Left ventricle myocardium inferior (tissue), 1 donor: Measurements from ENCODE around the gene CDC42BPG. TPM values are rescaled to one million over a fixed set of nuclear protein-coding genes. Genes with fewer than 3 reads are reported as not detected.
"Not testable (repeated sequence)": the region's sequence is repeated elsewhere in the genome, so short reads cannot be mapped to it uniquely, and the experiment has no call there.

ENCODE experiments used
- DNase-seq: peaks from one replicate; pipeline ENCODE4 v3.0.0-alpha.2; 2020
- H3K27ac ChIP-seq: fragments of 200-600 bp; replicated peaks from 2 replicates; pipeline ENCODE4 v1.8.0; 2021
- H3K27me3 ChIP-seq: fragments of 200-600 bp; 2 replicates; pipeline ENCODE4 v1.8.0; 2021; ENCODE audit warnings: low read depth
- H3K36me3 ChIP-seq: fragments of 200-600 bp; 2 replicates; pipeline ENCODE4 v1.8.0; 2021
- H3K4me1 ChIP-seq: fragments of 200-600 bp; 2 replicates; pipeline ENCODE4 v1.8.0; 2021
- H3K4me3 ChIP-seq: fragments of 200-600 bp; 2 replicates; pipeline ENCODE4 v1.8.0; 2021; ENCODE audit warnings: mild to moderate bottlenecking, moderate library complexity
- H3K9me3 ChIP-seq: fragments of 200-600 bp; replicated peaks from 2 replicates; pipeline ENCODE4 v1.8.0; 2021
- intact Hi-C: fragments of 100-400 bp; cut with micrococcal nuclease; formaldehyde crosslinking; loops from one replicate; pipeline ENCODE4 v1.11.0; 2022
- total RNA-seq: library from RNA; stranded (reverse); fragmentation: NEBNext Ultra II Directional; extraction: Animal tissue kit (Norgen Biotek cat#: 25700); gene quantifications from one replicate; pipeline ENCODE4 v1.2.1, GENCODE V29; 2021
- TF ChIP-seq, protein P1 (sequence below): fragments of 200-600 bp; IDR thresholded peaks from 2 replicates; pipeline ENCODE4 v1.8.0; 2021; ENCODE audit warnings: antibody characterized with exemption, mild to moderate bottlenecking, borderline replicate concordance
- donor health status: DM: no; HTN: yes; CAD: no; lungs with severe emphysema.

CDC42BPG gene
- total RNA-seq, 1 donor from 2014 or later: 1.1 TPM

DNA sequence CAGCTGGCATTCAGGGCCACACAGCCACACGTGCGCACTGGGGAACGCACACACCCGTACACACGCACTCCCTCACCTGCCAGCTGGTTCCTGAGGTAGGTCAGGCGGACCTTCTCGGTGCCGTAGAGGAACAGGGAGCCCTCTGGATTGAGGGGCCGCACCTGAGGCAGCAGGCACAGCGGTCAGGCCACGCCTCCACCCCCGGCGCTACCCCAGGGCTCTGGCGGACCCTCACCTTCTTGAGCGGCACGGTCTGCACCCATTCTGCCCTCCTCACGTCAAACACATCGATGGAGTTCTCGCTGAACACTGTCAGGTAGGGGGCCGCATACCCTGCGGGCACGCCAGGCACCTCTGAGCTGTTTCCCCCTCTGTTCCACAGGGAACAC lies 17.0 kb downstream of the CDC42BPG start:
- Histone ChIP-seq H3K4me1 (no peaks in the 10 kb centered on the region), H3K36me3 (no peaks in the 10 kb centered on the region), H3K9me3 (no peaks in the 10 kb centered on the region), H3K4me3 (no peak overlapping the region), H3K27ac (no peak overlapping the region), H3K27me3 (no peaks in the 10 kb centered on the region)
- no peak for DNase-seq
- intact Hi-C loops: no loop called here
- TF ChIP-seq, protein P1, sequence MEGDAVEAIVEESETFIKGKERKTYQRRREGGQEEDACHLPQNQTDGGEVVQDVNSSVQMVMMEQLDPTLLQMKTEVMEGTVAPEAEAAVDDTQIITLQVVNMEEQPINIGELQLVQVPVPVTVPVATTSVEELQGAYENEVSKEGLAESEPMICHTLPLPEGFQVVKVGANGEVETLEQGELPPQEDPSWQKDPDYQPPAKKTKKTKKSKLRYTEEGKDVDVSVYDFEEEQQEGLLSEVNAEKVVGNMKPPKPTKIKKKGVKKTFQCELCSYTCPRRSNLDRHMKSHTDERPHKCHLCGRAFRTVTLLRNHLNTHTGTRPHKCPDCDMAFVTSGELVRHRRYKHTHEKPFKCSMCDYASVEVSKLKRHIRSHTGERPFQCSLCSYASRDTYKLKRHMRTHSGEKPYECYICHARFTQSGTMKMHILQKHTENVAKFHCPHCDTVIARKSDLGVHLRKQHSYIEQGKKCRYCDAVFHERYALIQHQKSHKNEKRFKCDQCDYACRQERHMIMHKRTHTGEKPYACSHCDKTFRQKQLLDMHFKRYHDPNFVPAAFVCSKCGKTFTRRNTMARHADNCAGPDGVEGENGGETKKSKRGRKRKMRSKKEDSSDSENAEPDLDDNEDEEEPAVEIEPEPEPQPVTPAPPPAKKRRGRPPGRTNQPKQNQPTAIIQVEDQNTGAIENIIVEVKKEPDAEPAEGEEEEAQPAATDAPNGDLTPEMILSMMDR: no peak

DNA sequence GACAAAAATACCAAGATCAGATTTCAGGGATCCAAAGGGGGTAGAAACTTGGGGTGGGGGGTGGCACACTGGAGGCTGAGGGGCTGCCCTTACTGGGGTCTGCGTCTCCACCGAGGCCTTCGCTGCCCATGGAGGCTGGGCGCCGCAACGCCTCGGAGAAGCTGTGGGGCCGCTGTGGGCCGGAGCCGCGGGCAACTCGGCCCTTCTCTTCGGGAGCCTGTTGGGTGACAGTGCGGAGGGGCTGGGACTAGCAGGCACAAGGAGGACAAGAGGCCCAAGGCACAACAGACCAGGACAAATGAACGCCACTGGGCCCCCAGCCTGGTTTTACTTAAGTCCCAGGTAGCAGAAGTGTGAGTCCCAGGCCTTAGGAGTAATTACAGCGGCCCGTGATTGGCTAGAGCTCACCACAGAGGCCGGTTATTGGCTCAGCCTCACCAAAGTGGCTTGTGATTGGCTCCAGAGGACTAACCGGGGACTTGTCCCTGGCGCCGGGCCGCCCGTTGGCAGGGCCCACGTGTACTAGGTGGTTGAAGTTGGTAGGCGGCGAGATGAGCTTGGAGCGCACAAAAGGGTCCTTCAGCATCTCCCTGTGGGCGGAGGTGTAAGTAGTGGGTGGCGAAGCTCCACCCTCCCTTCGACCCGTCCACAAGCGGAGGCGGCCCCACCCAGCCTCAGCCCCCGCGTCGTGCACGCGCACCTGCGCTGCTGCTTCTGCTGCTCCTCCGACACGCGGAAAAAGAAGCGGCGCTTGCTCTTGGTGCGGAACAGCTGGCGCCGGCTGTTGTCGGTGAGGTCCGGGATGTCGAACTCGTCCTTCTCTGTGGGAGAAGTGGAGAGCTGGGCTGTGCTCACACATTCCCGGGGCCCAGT lies 17.6 kb downstream of the CDC42BPG start:
- TF ChIP-seq, protein P1: no peak
- Histone ChIP-seq H3K27me3 (no peaks in the 10 kb centered on the region), H3K9me3 (no peaks in the 10 kb centered on the region), H3K27ac (no peak overlapping the region), H3K4me3 (no peak overlapping the region), H3K36me3 (no peaks in the 10 kb centered on the region), H3K4me1 (no peaks in the 10 kb centered on the region)
- intact Hi-C loops: no loop called here
- no peak for DNase-seq

DNA sequence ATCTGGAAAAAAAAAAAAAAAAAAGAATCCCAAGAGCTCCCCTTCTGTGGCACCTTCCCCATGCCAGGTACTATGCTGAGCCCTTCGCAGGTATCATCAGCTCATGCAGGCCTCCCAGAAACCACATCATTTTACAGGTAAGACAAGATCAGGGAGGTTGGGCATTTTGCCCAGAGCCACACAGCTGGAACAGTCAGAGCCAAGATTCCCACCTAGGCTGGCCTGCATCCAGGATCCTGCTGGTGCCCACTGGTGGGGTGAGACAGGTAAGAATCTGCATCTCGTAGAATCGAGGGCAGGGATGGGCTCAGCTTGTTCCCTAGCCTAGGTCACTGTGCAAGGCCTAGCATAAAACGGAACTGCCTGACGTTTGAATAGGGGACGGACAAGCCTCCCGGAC lies 18.4 kb downstream of the CDC42BPG start:
- H3K27ac ChIP-seq: no peak overlapping the region
- no peaks in the 10 kb centered on the region for H3K36me3 ChIP-seq
- intact Hi-C loops: no loop called here
- no peak overlapping the region for H3K4me3 ChIP-seq
- TF ChIP-seq, protein P1: no peak
- DNase-seq: no peak
- no peaks in the 10 kb centered on the region for H3K4me1 ChIP-seq
- no peaks in the 10 kb centered on the region for H3K9me3 ChIP-seq
- H3K27me3 ChIP-seq: no peaks in the 10 kb centered on the region

DNA sequence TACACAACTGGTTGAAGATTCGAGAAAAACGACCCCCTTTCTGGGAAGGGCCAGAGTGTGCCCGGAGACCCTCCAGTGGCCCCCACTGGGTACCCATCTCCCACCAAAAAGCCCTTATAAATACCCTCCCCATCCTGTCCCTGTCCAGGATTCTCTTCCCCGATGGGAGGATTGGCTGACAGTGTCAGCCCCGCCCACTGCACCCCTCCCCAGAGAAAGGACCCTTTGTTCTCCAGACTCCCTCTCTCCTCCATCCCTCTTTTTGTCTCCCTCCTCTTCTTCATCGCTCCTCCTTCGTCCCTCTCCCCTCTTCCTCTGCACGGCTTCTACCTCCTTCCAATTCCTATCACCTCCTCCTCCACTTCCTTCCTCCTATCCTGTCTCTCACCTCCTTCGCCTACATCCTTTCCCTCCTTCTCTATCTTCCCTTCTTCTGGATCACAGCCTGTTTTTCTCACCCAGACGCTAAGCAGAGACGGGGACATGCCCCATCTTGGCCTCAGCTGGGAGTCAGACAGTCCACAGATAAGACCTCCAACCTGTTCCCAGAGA lies 20.8 kb downstream of the CDC42BPG start:
- H3K27me3 ChIP-seq: no peaks in the 10 kb centered on the region
- TF ChIP-seq, protein P1: no peak
- H3K36me3 ChIP-seq: no peaks in the 10 kb centered on the region
- no peak overlapping the region for H3K4me3 ChIP-seq
- intact Hi-C loops: no loop called here
- H3K9me3 ChIP-seq: no peaks in the 10 kb centered on the region
- H3K4me1 ChIP-seq: no peaks in the 10 kb centered on the region
- no peak overlapping the region for H3K27ac ChIP-seq
- no peak for DNase-seq

DNA sequence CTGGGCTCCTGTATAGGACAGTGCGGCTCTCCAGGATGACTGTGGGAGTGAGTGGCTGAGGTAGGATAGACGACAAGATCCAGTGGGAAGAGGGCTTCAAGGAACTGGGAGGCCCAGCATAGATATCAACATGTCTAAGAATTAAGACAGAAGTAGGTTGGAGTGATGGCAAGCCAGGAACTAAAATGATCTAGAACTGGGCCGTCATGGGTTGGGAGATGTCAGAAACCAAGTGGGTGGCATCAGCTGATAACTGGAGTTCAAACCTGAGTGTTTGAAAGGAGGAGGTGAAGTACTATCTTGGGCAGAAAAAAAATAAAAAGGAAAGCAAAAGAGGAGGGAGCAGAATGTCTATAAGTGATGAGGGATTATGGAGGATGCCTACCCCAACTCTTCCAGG lies 27.0 kb downstream of the CDC42BPG start:
- intact Hi-C loops: no loop called here
- Histone ChIP-seq H3K9me3 (no peaks in the 10 kb centered on the region), H3K4me3 (no peak overlapping the region), H3K4me1 (no peaks in the 10 kb centered on the region), H3K27ac (no peak overlapping the region), H3K27me3 (no peaks in the 10 kb centered on the region), H3K36me3 (no peaks in the 10 kb centered on the region)
- no peak for DNase-seq
- TF ChIP-seq, protein P1: no peak

DNA sequence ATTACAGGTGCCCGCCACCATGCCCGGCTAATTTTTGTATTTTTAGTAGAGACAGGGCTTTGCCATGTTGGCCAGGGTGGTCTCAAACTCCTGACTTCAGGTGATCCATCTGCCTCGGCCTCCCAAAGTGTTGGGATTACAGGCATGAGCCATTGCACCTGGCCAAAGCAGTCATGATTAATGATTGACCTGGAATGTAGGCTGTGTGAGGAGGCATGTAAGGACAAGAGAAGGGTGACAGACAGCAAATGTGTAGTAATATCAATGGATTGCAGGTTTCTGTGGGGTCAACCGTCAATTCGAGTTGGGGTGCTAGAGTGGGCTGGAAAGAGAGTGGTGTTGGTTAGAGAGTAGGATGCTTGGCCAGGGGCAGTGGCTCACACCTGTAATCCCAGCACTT lies 29.0 kb downstream of the CDC42BPG start:
- H3K9me3 ChIP-seq, H3K36me3 ChIP-seq, DNase-seq, H3K4me1 ChIP-seq, H3K4me3 ChIP-seq, intact Hi-C loops, H3K27ac ChIP-seq, H3K27me3 ChIP-seq: not testable (repeated sequence)
